Activated T-cell treated with anti-CD3 and anti-CD28 coated beads for 48 hours (primary cell): ENCODE data around the gene FERMT1.
"Not testable (repeated sequence)": the region's sequence is repeated elsewhere in the genome, so short reads cannot be mapped to it uniquely, and the experiment has no call there.

ENCODE experiments used
- DNase-seq: peaks from one replicate; pipeline ENCODE4 v3.0.0-alpha.2; 2020; ENCODE audit warnings: low read depth

Gene FERMT1

DNA sequence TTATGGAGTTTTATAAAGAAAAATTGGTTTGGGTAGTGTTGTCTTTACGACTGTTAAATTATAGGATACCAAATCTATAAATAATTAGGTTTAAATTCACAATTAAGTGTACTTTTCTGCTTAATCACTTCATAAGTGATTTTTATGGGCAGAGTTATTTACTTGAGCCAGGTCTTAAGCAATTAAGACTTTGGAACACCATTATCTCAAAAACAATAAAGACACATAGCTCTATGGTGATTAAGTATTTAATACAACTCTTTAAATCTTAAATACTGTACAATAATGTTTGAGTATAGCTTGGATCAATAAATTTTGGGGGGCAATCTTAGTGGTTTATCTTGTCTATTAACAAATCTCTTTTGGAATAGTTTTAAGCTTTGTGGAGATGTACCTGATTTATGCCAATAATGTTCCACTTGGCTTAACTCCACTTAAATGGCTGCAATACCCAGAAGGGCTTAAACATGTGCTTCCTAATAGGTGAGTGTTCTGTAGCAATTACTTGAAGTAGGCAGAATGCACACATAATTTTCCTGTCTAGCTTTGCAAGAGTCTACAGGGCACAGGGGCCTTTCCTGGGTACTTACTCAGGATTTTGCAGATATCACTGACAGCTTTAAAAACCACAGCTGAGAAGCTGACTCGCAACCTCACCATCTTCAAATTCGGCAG is 7.5 kb downstream of the FERMT1 start:
- no peak for DNase-seq

DNA sequence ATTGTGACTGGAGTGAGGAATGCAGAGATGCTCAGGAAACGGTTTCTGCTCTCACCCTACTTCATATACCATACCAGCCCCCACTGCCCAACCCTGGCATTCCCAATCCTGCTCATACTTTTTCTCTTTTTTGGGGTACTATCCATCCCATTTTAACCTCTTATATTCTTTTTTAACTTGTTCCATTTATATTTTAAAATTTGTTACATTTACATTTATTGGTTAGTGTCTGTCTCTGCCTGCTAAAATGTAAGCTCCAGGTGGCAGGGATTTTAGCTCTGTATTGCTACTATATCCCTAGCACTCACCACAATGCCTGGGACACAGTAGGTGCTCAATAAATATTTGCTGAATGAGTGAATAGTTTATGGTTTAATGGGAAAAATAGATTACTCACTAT is 8.1 kb downstream of the FERMT1 start:
- DNase-seq, result no peak

GRCh38 chr20:6113951-6114350 is 8.9 kb downstream of the FERMT1 start:
- no peak for DNase-seq

GRCh38 chr20:6112965-6113364 is 9.9 kb downstream of the FERMT1 start:
- not testable (repeated sequence) for DNase-seq

DNA sequence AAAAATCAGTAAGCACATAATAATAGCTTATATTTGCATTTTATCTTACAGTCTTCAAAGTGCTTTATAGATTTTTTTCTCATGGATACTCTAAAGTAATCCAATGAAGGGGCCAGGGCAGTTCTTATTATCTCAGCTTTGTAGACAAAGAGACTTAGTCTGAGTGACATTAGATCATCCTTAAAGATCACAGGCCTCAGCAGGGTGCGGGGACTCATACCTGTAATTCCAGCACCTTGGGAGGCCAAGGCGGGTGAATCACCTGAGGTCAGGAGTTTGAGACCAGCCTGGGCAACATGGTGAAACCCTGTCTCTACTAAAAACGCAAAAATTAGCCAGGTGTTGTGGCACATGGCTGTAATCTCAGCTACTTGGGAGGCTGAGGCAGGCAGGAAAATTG is 14.5 kb downstream of the FERMT1 start:
- no peak for DNase-seq

GRCh38 chr20:6104493-6105188 is 18.2 kb downstream of the FERMT1 start:
- DNase-seq, result no peak

- no peak for DNase-seq
These were observed 19.5 kb downstream of the FERMT1 start for GRCh38 chr20:6103301-6103700.

- no peak for DNase-seq
These were observed 21.5 kb downstream of the FERMT1 start for GRCh38 chr20:6101346-6101745.

DNA sequence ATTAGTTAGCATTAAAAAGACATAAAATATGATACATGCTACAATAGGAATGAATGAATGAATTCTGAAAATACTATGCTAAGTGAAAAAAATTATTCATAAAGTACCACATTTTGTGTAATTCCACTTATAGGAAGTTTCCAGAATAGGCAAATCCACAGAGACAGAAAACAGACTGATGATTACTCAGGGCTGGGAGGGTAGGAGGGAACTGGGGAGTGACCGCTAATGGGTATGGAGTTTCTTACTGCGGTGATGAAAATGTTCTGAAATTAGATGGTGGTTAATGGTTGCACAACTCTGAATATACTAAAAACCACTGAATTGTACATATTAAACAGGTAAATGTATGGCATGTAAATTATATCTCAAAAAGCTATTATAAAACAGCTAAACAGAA is 22.6 kb downstream of the FERMT1 start:
- no peak for DNase-seq

DNA sequence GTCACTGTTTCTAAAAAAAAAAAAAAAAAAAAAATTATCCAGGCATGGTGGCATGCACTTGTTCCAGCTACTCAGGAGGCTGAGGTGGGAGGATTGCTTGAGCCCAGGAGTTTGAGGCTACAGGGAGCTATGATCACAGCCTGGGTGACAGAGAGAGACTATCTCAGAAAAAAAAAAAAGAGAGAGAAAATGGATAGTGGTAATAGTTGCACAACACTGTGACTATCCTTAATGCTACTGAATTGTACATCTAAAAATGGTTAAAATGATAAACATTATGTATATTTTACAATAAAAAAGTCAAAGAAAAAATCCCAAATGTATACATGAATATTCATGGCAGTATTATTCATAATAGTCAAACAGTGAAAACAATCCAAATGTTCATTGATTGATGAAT is 23.0 kb downstream of the FERMT1 start:
- no peak for DNase-seq

DNA sequence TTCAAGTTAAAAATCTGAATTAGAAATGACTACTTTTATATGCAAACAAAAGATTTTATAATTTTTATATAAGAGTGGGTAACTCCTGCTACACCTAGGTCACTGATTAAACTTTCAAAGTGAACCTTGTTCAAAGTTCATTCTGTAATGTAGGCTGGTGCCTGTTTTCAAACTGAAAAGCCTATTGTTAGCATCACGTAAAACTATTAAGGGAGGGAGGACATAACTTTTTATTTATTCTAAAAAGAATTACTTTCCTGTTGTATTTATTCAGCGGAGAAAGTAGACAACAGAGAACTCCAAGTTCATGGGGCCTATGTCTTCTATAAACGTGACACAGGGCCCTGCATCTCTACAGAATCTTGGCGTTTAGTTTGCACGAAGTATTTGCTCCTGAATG is 27.4 kb downstream of the FERMT1 start:
- no peak for DNase-seq

DNA sequence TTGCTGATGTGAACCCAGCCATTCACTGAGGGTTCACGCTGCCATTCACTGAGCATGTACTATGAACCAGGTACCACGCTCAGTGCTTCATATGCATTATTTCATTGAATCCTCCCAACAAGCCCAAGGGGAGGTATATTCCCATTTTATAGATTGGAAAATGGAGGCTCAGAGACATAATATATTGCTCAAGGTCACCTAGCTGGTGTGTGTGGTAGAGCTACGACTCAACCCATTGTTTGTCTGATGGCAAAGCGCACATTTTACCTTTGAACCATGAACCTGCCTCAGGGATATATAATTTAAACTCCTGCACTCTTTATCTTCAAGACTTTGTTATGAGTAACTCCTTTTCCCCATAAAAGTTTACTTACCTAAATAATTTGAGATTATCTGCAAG is 28.3 kb downstream of the FERMT1 start:
- no peak for DNase-seq

- no peak for DNase-seq
These were observed 28.8 kb downstream of the FERMT1 start for GRCh38 chr20:6094063-6094462.

GRCh38 chr20:6091661-6092060 is 31.2 kb downstream of the FERMT1 start:
- no peak for DNase-seq

- DNase-seq, result no peak
These were observed 36.0 kb downstream of the FERMT1 start for GRCh38 chr20:6086868-6087267.

DNA sequence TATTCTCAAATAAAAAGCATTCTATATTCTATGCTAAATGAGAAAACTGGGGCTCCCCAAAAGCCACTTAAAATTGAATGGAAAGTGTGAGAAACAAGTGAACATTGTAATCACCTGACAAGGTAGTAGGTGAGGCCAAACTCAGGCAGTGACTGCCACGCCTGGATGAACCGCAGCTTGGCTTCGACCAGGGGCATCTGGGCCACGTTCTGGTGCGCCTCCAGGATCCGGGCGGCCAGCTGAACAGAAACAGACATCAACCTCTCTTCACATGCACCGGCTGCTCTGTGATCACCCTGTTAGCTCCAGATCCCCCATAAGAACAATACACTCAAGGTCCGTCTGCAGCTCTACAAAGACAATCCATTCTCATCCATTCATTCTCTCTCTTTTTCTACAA is 38.9 kb downstream of the FERMT1 start:
- no peak for DNase-seq

GRCh38 chr20:6081236-6081635 is 41.6 kb downstream of the FERMT1 start:
- DNase-seq, result no peak

- DNase-seq, result no peak
These were observed 43.8 kb downstream of the FERMT1 start for GRCh38 chr20:6079016-6079415.

DNA sequence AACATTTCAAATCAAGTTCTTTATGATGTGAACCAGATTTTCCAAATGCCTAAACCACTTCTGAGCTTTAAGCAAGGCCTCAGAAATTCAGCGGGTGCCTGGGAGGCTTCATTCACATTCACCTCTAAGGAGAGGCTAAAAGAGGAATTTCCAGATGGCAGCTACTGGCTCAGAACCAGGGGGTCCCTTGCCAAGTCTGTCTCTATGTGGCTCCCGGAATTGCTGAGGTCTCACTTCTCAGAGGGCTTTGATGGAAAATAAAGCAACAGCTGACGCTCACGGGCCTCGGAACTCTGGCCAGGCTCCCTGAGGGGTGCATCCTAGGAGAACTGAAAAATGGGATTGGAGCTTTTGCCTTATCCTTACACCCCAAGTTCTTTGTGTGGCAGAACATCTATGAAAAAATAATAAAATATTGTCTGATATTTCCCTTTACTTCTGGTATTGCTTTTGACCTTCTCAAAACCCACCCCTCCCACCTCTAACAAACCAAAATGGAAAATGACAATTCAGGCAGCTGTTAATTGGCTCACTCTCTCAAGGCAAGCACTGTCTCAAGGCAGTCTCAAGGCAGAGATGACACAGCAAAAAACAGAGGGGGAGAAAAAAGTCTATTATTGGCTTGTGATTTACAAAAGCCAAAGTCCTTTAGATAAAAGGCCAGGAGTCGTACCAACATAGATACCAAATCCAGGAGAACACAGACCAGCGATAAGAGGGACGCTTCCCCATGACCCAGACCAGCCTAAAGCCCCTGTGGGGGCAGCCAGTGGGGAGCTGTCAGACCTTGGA is 47.2 kb downstream of the FERMT1 start:
- no peak for DNase-seq

- no peak for DNase-seq
These were observed 48.0 kb downstream of the FERMT1 start for GRCh38 chr20:6074784-6075183.

GRCh38 chr20:6074145-6074561 is 48.7 kb downstream of the FERMT1 start:
- no peak for DNase-seq

DNA sequence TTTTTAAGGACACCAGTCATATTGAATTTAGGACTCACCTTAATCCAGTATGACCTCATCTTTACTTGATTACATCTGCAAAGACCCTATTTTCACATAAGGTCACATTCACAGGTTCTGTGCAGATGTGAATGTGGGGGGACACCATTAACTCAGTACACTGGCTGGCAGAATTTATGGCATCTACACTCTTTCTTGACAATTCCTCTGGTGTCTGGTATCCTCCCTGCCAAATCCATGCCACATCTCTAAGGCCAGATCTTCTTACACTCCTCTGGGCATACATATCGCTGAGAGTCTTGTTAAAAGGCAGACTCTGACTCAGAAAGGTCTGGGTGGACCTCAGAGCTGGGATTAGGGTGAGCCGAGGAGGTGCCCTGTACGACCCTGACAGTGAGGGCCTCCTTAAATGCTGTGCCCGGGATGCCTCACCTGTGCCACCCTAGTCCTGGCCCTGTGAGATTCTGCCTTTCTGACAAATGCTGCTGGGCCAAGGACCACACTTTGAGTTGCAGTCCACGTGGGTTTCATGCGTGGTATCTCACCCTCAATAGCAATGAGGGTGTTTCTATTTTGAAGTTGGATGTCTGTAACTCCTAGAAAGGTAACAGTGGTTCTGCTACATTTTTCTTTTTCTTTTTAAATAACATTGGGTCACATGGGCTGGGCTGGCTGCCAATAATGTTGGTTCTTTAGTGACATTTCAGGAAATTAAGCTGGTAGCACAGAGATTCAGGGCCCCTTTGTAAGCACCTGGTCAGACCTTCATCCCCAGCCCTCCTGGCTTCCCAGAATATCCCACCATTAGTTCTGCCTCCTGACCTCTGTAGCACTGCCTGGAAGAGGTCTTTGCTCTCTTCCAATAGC is 51.8 kb downstream of the FERMT1 start:
- no peak for DNase-seq
